Measurements from ENCODE around the gene TMUB2. TPM values are rescaled to one million over a fixed set of nuclear protein-coding genes. Genes with fewer than 3 reads are reported as not detected.
A peak's percentile ranks its signal among the peaks of the same experiment; 100 is the strongest.

TMUB2 gene
- total RNA-seq, 2 experiments from 2014 or later: 26.7 to 27.9 TPM

DNA sequence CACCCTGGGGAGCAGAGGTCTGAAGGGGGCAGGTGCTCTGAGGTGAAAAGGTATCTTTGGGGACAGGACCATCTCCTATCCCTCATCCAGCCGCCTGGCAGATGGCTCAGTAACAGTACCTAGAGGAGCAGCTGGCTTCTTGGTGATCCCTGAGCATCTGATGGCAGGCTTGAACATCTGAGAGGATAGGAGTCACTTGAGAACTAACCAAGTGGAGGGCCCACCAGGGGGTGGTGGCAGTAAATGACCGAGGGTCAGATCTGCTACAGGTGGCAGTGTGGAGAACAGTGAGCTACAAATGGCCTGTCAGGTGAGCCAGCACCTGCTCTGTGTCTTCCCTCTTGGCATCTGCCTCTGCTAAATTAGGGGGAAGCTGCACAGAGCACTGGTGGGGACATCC is 31.3 kb upstream of the TMUB2 start:
- Mint-ChIP-seq H3K4me1 (ENCODE audit: low read depth) (peaks cover 20% of the 10 kb centered on the region), H3K36me3 (ENCODE audit: low read depth) (peaks cover 38% of the 10 kb centered on the region), H3K27me3 (ENCODE audit: low read depth) (no peaks in the 10 kb centered on the region), H3K9me3 (ENCODE audit: insufficient read depth) (no peaks in the 10 kb centered on the region), H3K4me3 (no peak overlapping the region), H3K27ac (peak overlapping the region; percentile 8)
- POLR2A ChIA-PET: interaction anchor here (0.6 kb wide), 1 partner anchor 14 kb away, joined by 3 read pairs; no protein-coding TSS in a partner anchor
- no peak for ATAC-seq
- no peak for DNase-seq
- CTCF ChIA-PET: interaction anchor here (1.3 kb wide), 1 partner anchor 13 kb away, joined by 3 read pairs; no protein-coding TSS in a partner anchor

GRCh38 chr17:44159519-44160210 is 27.1 kb upstream of the TMUB2 start:
- ChIA-PET CTCF (interaction anchor here (1.6 kb wide), 1 partner anchor 9 kb away, joined by 6 read pairs; no protein-coding TSS in a partner anchor), POLR2A (no interaction called here)
- Mint-ChIP-seq H3K36me3 (ENCODE audit: low read depth) (peaks cover 27% of the 10 kb centered on the region), H3K4me3 (no peak overlapping the region), H3K4me1 (ENCODE audit: low read depth) (peaks cover 5% of the 10 kb centered on the region), H3K9me3 (ENCODE audit: insufficient read depth) (no peaks in the 10 kb centered on the region), H3K27me3 (ENCODE audit: low read depth) (no peaks in the 10 kb centered on the region), H3K27ac (no peak overlapping the region)
- ATAC-seq (no peak), DNase-seq (no peak)

- Mint-ChIP-seq H3K27me3 (ENCODE audit: low read depth) (no peaks in the 10 kb centered on the region), H3K27ac (no peak overlapping the region), H3K4me1 (ENCODE audit: low read depth) (peaks cover 9% of the 10 kb centered on the region), H3K4me3 (no peak overlapping the region), H3K36me3 (ENCODE audit: low read depth) (peaks cover 6% of the 10 kb centered on the region), H3K9me3 (ENCODE audit: insufficient read depth) (no peaks in the 10 kb centered on the region)
- no peak for DNase-seq
- CTCF ChIA-PET: no interaction called here
- POLR2A ChIA-PET: no interaction called here
- ATAC-seq: no peak
Observed at GRCh38 chr17:44164476-44164875, 22.3 kb upstream of the TMUB2 start.

- Mint-ChIP-seq H3K27me3 (ENCODE audit: low read depth) (no peaks in the 10 kb centered on the region), H3K27ac (no peak overlapping the region), H3K9me3 (ENCODE audit: insufficient read depth) (no peaks in the 10 kb centered on the region), H3K36me3 (ENCODE audit: low read depth) (peaks cover 4% of the 10 kb centered on the region), H3K4me1 (ENCODE audit: low read depth) (peaks cover 7% of the 10 kb centered on the region), H3K4me3 (no peak overlapping the region)
- DNase-seq: no peak
- ChIA-PET POLR2A (interaction anchor here (0.5 to 3.3 kb wide), 2 partner anchors 41 to 44 kb away, joined by 3 to 14 read pairs; partner anchors contain the start of gene HDAC5), CTCF (interaction anchor here (0.8 to 2.5 kb wide), 8 partner anchors 16 to 224 kb away, joined by 3 to 27 read pairs (median 4); partner anchors contain the start of genes GRN and TMUB2)
- ATAC-seq: no peak
Observed at GRCh38 chr17:44167181-44167861, 19.5 kb upstream of the TMUB2 start.

DNA sequence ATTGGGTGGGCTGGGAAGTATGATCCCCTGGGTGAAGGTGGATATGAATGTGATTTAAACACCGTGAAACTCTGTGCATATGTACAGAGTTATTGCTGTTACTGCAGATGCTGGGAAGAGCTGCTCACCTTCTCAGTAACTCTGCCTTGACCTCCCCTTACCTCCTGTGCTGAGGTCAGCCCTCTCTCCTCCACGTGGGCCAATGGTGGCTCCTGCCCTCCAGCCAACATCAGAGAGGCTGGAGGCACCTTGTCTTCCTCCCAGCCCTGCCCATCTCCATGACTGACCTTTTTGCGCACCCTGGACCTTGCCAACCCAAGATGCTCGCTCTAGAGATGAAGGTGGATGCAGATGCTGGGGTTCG is 16.7 kb upstream of the TMUB2 start:
- ATAC-seq (no peak), DNase-seq (no peak)
- no peaks in the 10 kb centered on the region for H3K27me3 Mint-ChIP-seq (ENCODE audit: low read depth)
- CTCF ChIA-PET: interaction anchor here (1.2 kb wide), 1 partner anchor 176 kb away, joined by 3 read pairs; the partner anchor contains the start of gene GRN
- peaks cover 4% of the 10 kb centered on the region for H3K36me3 Mint-ChIP-seq (ENCODE audit: low read depth)
- POLR2A ChIA-PET: no interaction called here
- H3K4me1 Mint-ChIP-seq (ENCODE audit: low read depth): peaks cover 7% of the 10 kb centered on the region
- no peak overlapping the region for H3K27ac Mint-ChIP-seq
- H3K4me3 Mint-ChIP-seq: no peak overlapping the region
- no peaks in the 10 kb centered on the region for H3K9me3 Mint-ChIP-seq (ENCODE audit: insufficient read depth)

- Mint-ChIP-seq H3K27me3 (ENCODE audit: low read depth) (no peaks in the 10 kb centered on the region), H3K36me3 (ENCODE audit: low read depth) (peaks cover 7% of the 10 kb centered on the region), H3K27ac (no peak within 1 kb of the TSS), H3K4me1 (ENCODE audit: low read depth) (peaks cover 7% of the 10 kb centered on the region), H3K4me3 (no peak within 1 kb of the TSS), H3K9me3 (ENCODE audit: insufficient read depth) (no peaks in the 10 kb centered on the region)
- ChIA-PET POLR2A (interaction anchor here (0.6 kb wide), 1 partner anchor 287 kb away, joined by 4 read pairs; no protein-coding TSS in a partner anchor), CTCF (interaction anchor here (1.2 to 1.9 kb wide), 2 partner anchors 175 kb away, joined by 3 to 7 read pairs; partner anchors contain the start of gene GRN)
- ATAC-seq (no peak), DNase-seq (no peak)
Observed at GRCh38 chr17:44170499-44171201, 16.1 kb upstream of the TMUB2 start, which contains the start of gene ASB16. TSS of gene ASB16 (plus strand) at chr17:44170704. CDS start at chr17:44170790, 86 bp downstream.

- no peaks in the 10 kb centered on the region for H3K27me3 Mint-ChIP-seq (ENCODE audit: low read depth)
- POLR2A ChIA-PET: interaction anchor here (1.4 to 1.7 kb wide), 2 partner anchors 12 to 14 kb away, joined by 5 read pairs; partner anchors contain the start of gene TMUB2
- CTCF ChIA-PET: interaction anchor here (0.7 to 1.9 kb wide), 2 partner anchors 14 to 173 kb away, joined by 3 to 7 read pairs; partner anchors contain the start of gene GRN
- H3K4me3 Mint-ChIP-seq: no peak overlapping the region
- H3K4me1 Mint-ChIP-seq (ENCODE audit: low read depth): peaks cover 7% of the 10 kb centered on the region
- no peaks in the 10 kb centered on the region for H3K9me3 Mint-ChIP-seq (ENCODE audit: insufficient read depth)
- no peak overlapping the region for H3K27ac Mint-ChIP-seq
- ATAC-seq: no peak
- peaks cover 15% of the 10 kb centered on the region for H3K36me3 Mint-ChIP-seq (ENCODE audit: low read depth)
- DNase-seq: no peak
Observed at GRCh38 chr17:44171931-44172455, 14.8 kb upstream of the TMUB2 start.

GRCh38 chr17:44174427-44174826 is 12.3 kb upstream of the TMUB2 start:
- Mint-ChIP-seq H3K4me1 (ENCODE audit: low read depth) (no peaks in the 10 kb centered on the region), H3K27me3 (ENCODE audit: low read depth) (no peaks in the 10 kb centered on the region), H3K36me3 (ENCODE audit: low read depth) (peaks cover 23% of the 10 kb centered on the region), H3K4me3 (no peak overlapping the region), H3K9me3 (ENCODE audit: insufficient read depth) (no peaks in the 10 kb centered on the region), H3K27ac (no peak overlapping the region)
- ATAC-seq: no peak
- CTCF ChIA-PET: interaction anchor here (1.3 kb wide), 1 partner anchor 51 kb away, joined by 3 read pairs; the partner anchor contains the start of gene HDAC5
- no peak for DNase-seq
- POLR2A ChIA-PET: interaction anchor here (1.6 kb wide), 1 partner anchor 11 kb away, joined by 6 read pairs; no protein-coding TSS in a partner anchor

- no peak overlapping the region for H3K27ac Mint-ChIP-seq
- H3K4me1 Mint-ChIP-seq (ENCODE audit: low read depth): no peaks in the 10 kb centered on the region
- H3K27me3 Mint-ChIP-seq (ENCODE audit: low read depth): no peaks in the 10 kb centered on the region
- POLR2A ChIA-PET: no interaction called here
- CTCF ChIA-PET: interaction anchor here (1.0 to 1.1 kb wide), 2 partner anchors 26 to 34 kb away, joined by 3 read pairs; no protein-coding TSS in a partner anchor
- peaks cover 23% of the 10 kb centered on the region for H3K36me3 Mint-ChIP-seq (ENCODE audit: low read depth)
- H3K9me3 Mint-ChIP-seq (ENCODE audit: insufficient read depth): no peaks in the 10 kb centered on the region
- DNase-seq: no peak
- no peak for ATAC-seq
- H3K4me3 Mint-ChIP-seq: no peak overlapping the region
Observed at GRCh38 chr17:44176257-44176656, 10.5 kb upstream of the TMUB2 start.

DNA sequence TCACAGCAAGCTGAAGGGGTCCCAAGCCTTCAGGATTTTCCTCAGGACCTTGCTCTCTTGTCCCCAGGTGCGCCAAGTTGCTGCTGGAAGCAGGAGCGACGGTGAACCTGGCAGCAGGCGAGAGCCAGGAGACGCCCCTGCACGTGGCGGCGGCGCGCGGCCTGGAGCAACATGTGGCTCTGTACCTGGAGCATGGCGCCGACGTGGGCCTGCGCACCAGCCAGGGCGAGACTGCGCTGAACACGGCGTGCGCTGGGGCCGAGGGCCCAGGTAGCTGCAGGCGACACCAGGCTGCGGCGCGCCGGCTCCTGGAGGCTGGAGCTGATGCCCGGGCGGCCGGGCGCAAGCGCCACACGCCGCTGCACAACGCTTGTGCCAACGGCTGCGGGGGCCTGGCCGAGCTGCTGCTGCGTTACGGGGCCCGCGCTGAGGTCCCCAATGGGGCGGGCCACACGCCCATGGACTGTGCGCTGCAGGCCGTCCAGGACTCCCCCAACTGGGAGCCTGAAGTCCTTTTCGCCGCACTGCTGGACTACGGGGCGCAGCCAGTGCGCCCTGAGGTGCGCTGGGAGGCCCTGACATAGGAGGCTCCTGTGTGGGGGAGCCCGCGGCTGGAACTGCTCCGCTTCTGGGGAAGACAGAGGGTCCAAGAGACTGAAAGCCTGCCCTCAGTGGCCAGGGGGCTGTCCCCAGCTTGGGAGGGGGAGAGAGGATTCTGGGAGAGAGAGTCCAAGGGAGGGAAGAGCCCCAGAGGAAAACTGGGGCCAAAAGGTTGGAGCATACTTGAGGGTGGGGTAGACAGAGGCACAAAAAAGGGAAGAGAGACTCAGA is 9.9 kb upstream of the TMUB2 start:
- CTCF ChIA-PET: interaction anchor here (1.0 to 1.1 kb wide), 2 partner anchors 26 to 33 kb away, joined by 3 read pairs; no protein-coding TSS in a partner anchor
- Mint-ChIP-seq H3K27me3 (ENCODE audit: low read depth) (no peaks in the 10 kb centered on the region), H3K4me3 (no peak overlapping the region), H3K36me3 (ENCODE audit: low read depth) (peaks cover 27% of the 10 kb centered on the region), H3K27ac (no peak overlapping the region), H3K9me3 (ENCODE audit: insufficient read depth) (no peaks in the 10 kb centered on the region), H3K4me1 (ENCODE audit: low read depth) (peaks cover 4% of the 10 kb centered on the region)
- DNase-seq (no peak), ATAC-seq (peak; percentile 19)
- POLR2A ChIA-PET: no interaction called here
